ENCODE results near the gene VANGL1.

Gene VANGL1

DNA sequence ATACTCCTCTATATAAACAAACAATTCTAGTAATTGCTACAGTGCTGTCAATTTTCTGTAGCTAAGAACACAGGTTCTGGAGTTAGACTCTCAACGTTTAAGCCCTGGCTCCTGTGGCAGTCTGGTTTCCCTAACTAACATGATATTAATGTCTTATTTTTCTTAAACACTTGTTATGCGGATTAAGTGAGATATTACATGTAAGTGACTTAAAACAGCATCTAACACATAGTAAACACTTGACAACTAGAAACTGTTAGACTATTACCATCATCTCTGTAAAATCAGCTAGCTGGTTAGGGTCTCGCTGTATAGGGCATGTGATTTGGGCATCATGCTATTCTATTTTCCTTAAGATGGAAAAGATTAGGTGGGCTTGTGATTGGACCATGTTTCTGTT is 2.3 kb downstream of the VANGL1 start:
- DNase-seq: no peak

DNA sequence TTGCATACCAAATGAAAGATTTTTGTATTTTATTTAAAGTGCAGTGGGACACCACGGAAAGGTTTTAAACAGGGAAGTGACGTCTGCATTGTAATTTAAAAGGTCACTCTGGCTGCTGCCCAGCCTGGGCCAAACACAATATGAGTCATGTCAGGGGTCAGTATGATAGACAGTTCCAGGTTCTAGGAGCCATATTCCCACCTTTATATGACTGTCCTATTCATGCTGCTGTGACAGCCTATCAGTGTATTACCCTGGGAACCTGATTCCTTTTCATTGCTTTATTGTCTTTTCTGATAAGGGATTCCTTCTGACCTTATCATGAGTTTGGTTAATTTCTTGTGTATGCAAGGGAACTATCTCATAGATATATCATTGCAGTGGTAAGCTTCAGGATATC is 5.3 kb downstream of the VANGL1 start:
- DNase-seq: no peak

- DNase-seq: no peak
Observed at GRCh38 chr1:115647507-115647906, 5.7 kb downstream of the VANGL1 start.

DNA sequence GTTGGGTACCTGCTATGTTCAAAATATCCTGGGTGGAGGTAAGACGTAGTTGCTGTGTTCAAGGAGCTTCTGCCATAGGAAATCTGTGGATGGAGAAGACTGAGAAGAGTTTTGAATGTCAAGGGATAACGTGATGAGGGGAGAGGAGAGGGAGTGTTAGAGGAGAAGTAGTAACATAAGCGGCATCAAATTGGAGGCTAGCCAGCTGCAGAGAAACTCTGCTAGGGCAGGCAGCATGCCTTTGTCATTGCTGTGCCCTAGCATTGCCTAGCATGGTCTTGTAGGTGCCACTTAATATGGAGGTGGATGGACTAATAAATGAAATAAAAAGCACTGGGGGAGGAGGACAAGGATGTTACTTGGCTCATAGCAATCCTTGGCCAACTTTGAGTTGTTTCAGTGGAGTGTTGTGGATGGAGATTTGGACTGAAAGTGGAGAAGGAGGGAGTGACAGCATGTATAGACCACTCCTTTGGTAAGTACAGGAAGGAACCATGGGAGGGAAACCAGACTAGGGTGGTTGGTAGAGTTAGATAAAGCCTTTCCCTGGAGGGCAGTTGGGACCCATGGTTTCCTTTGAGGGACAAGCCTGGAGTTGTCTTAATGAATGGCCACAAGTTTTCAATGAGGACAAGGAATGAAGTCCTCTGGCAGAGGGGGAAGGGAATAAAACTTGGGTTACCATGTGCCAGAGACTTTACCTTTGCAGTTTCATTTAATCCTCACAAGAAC is 6.3 kb downstream of the VANGL1 start:
- no peak for DNase-seq

GRCh38 chr1:115648717-115649691 is 7.2 kb downstream of the VANGL1 start:
- peak; percentile 69 to 72 for DNase-seq

DNA sequence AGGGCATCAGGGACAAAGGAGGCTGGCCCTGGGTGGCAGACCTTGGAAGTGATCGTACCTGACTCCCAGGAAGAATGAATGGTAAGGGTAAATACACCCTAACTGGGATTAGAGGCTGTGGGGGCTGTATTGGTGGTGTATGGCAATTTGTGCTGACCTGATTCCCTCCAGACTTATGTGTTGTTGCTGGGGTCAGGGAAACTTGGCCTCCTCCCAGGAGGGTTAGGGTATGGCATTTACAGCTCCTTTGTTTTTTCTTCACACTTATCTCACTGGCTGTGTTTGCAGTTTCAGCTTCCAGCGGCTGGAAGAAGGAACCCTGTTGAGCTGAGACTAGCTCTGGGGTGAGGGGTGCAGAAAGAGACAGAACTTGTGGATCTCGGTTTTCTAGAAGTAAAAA is 8.2 kb downstream of the VANGL1 start:
- peak in 1 of 2 experiments; percentile 37 for DNase-seq

DNA sequence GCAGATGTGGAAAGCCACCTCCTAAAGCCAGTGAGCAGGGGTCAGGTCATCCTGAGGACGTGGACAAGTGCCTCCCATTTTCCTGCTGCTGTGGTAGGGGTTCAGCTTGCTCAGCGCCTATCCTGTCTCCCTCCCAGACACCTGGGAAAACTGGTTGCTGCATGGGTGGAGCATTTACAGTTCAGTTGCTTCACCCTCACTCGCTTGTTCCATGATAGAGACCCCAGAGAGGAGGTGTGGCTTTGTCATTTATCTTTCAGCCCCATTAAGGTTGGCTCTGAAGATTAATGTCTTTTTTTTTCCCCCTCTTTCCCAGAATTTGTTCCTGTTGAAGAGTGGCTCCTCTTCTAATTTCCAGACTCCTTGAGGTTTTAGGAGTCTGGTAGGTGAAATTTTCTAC is 9.2 kb downstream of the VANGL1 start:
- DNase-seq: peak; percentile 25 to 39

DNA sequence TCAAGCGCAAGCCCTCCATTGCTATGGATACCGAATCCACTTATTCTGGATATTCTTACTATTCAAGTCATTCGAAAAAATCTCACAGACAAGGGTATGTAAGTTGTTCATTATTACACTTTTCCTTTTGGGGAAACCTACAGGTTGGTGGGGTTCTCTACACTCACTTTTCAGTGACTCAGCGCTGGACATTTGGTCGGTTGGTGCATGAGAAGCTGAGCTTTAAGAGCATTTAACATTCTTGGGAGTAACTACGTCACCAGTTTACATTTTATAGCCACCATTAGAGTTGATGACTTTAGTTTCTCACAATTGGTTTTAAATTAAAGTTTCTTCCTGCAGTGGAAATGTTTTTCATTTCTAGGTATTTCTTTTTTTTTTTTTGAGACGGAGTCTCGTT is 9.6 kb downstream of the VANGL1 start:
- DNase-seq: no peak

DNA sequence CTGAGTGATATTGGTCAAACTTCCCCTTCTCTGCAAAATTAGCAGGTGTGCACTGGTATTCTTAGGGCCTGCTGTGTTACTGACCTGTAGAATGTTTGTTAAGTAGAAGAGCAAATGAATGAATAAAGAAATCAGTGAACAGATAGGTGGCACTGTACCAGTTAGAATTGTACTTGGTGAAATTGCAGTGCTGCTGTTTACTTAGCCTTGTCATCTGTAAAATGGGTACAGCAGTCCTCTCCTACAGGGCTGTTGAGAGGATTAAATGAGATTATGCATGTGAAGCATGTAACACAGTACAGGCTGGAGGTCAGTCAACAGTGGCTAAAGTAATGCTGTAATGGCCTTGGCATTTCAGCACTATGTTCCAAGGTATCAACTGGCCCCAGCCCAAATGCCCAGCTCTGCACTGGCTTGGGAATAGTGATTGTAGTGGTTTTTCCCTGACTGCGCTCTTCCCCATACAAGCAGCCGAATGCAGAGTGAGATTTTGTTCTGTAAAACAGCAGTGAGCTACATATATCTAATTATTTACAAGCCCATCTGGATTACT is 10.5 kb downstream of the VANGL1 start:
- DNase-seq: no peak

- no peak for DNase-seq
Observed at GRCh38 chr1:115654125-115654524, 12.4 kb downstream of the VANGL1 start.

DNA sequence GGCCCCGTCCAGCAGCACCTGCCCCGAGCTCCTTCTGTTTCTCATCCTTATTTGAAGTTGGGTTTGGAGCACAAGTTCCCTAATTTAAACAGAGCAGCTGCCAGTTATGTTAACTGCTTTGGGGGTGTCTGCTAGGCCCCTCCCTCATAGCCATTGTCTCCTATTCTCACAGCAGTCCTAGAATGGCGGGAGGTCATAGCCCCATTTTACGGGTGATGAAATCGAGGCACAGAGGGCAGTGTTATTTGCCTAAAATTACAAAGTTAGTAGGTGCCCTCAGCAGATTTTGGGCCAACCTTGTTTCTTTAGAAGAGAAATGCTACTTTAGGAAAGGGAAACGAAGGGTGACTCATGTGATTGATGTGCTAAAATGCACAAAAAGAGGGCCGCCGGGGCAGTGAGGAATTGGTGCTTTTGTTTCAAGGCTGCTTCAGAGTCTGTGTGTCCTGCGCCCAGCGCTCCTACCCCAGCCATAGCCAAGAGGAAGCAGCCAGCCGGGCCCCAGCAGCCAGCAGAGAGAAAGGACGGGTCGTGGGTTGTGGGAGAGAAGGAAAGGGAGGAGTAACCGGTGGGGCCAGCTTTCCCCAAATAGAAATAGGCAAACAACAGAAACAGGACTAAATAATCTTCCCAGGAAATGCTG is 13.0 kb downstream of the VANGL1 start:
- peak in 1 of 2 experiments; percentile 6 for DNase-seq

GRCh38 chr1:115655306-115655663 is 13.5 kb downstream of the VANGL1 start:
- DNase-seq: no peak

- no peak for DNase-seq
Observed at GRCh38 chr1:115655916-115656315, 14.1 kb downstream of the VANGL1 start.

DNA sequence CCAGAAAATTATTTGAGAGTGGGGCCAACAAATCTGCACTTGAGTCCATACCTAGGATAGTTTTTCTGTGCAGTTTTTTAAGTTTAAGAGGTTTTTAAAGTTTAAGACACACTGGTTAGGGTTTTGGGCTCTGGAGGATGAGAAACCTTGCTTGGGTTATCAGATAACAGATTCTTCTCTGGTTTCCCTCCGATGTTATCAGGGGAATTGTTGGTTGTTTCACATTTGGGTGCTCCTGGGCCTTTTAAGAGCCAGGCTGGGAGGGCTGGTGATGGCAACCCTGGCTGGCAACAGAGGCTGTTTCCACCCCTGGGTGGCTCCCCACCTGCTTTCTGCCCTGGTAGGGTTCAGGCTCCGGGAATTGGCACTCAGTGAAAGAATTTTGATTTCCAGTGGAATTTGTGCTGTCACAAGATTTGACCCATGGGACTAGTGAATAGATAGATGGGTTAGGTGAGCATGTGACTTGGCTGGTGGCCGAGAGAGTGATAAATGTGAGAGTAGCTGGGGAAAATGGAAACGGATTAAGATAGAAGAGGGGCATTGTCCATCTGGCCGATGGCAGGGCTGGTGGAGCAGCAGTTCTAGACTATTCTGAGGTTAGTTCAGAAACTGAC is 14.8 kb downstream of the VANGL1 start:
- DNase-seq: no peak

GRCh38 chr1:115658646-115659045 is 16.9 kb downstream of the VANGL1 start:
- no peak for DNase-seq

DNA sequence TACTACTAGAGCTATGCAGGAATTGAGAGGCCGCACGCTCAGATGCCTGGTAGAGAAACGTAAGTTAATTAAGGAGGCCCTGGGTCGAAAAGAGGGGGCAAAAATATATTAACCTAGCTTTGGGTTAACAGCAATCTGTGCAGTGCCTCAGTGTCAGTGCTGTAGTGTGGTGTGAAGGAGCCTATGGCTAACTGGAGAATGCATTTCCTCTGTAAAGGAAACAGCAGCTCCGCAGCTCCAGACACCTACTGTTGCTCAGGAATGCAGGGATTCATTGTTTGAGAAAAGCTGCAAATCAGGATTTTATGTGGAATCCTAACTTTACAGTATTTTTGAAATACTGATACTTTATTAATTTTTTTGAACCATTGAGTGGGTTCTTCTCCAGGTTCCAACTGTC is 18.4 kb downstream of the VANGL1 start:
- no peak for DNase-seq

- DNase-seq: no peak
Observed at GRCh38 chr1:115661157-115661556, 19.4 kb downstream of the VANGL1 start.

- DNase-seq: peak in 1 of 2 experiments; percentile 23
Observed at GRCh38 chr1:115665319-115666096, 23.7 kb downstream of the VANGL1 start.

DNA sequence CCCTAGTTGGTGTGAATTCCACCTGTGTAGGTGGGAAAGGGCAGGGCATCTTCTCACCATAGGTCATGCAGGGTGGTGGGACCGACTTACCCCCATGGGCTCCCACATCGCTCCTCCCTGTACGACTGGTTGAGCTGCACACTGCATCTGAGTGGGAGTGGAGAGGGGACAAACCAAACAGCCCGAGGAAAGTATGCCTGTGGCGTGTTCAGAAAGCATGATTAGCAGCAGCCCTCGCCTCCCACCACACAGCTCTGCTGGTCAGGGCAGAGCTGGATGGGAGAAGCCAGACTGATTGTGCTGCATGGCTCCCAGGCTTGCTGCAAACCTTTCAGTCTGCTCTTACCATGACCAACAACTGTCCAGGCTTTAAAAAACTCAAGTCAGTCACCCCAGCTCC is 24.4 kb downstream of the VANGL1 start:
- no peak for DNase-seq

GRCh38 chr1:115666702-115667101 is 24.9 kb downstream of the VANGL1 start:
- DNase-seq: no peak

- no peak for DNase-seq
Observed at GRCh38 chr1:115668579-115668978, 26.8 kb downstream of the VANGL1 start.
